ENCODE data around the gene APRT. TPM values are rescaled to one million over a fixed set of nuclear protein-coding genes. Genes with fewer than 3 reads are reported as not detected.

The APRT gene
- total and polyA plus RNA-seq, 9 of the 15 experiments (the other 6 are each of a cell fraction or from before 2014, with no cell fraction given), result 41.7 to 409 (median 146) TPM

DNA sequence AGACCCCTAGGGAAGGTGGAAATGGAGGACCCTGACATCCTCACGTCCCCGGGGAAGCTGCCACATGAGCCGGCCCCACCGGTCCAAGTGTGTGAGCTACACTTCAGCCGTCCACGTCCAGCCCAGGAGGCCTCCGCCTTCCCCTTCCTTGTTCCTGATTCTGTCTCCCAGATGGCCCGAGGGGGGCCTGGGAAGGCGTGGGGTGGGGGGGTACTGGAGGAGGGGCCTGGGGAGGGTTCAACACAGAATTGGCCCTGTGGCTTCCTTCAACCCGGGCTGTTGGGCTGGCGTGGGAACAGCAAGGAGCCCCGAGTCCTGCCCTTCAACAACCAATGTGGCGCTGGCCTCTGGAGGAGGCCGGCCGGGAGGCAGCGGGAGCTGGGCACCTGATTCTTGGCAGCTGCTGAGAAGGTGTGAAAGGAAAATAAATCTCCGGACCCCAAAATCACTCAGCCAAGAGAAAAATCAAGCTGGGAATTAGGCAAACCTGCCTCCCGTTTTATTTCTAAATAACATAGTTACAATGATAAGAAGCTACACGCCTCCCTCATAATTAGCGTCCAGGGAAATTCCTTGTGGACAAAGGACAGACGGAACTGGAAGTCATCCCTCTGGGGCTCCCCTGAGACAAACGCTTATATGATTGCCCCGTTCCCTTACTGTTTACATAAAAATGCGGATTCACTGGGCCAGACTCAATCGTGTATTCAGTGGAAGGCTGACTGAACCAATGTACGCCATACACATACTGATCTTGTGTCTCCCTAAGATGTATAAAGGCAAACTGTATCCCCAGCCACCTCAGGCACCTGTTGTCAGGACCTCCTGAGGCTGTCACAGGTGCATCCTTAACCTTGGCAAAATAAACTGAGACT is 1.8 kb upstream of the APRT start:
- 88% methylated on average over 16 of the region's 26 CpGs for WGBS (ENCODE audit: insufficient coverage, low coverage, missing lambda C conversion rate)
- intact Hi-C loops (cut with micrococcal nuclease) (loop anchor here (2.0 to 10.0 kb wide), 6 partner anchors 43 to 694 kb away; partner anchors contain the start of genes CBFA2T3, CDH15, GALNS and SPG7), in situ Hi-C loops (cut with MboI) (loop anchor here (5.0 to 10.0 kb wide), 2 partner anchors 354 to 401 kb away; partner anchors contain the start of gene ZNF778)
- Histone ChIP-seq H4K20me1 (replicated peaks; ENCODE audit: control insufficient read depth, insufficient read depth, low read length) (peaks cover 24% of the 10 kb centered on the region; the same call in 1 of the 2 replicates), H3K9me1 (ENCODE audit: control insufficient read depth, insufficient read depth, low read length) (no peaks in the 10 kb centered on the region), H3K4me3 (peak overlapping the region; percentile 64; the same call in 1 of the 2 replicates), H3K9ac (ENCODE audit: insufficient read depth in 1 of 2, low read depth in 2 of 2, low read length in 2 of 2) (peak overlapping the region; percentile 86 to 99; a peak in 3 of 4 replicates), H3K27me3 (ENCODE audit: control insufficient read depth in 2 of 2, insufficient read depth in 2 of 2, low read length in 2 of 2) (no peaks in the 10 kb centered on the region), H3K9me3 (replicated peaks; ENCODE audit: control insufficient read depth, insufficient read depth, low read depth, low read length) (no peaks in the 10 kb centered on the region), H3K4me1 (replicated peaks in 1 of 2; ENCODE audit: control insufficient read depth in 2 of 2, insufficient read depth in 2 of 2, low read length in 2 of 2) (peaks cover 14 to 82% of the 10 kb centered on the region in 2 experiments), H3K79me2 (ENCODE audit: control insufficient read depth, insufficient read depth, low read length) (peaks cover 31% of the 10 kb centered on the region), H3K4me2 (ENCODE audit: insufficient read depth, low read length) (no peak overlapping the region), H3K27ac (ENCODE audit: extremely low read depth, low read depth, low read length) (peak overlapping the region; percentile 94; the same call in 2 of the 3 replicates), H2AFZ (ENCODE audit: low read depth, low read length) (0 out of 2 replicates have a peak overlapping the region, but pooled peaks have one; percentile 98), H3K36me3 (ENCODE audit: control insufficient read depth, insufficient read depth, low read length) (peaks cover 26% of the 10 kb centered on the region; the same call in 2 of the 3 replicates)
- TF ChIP-seq, protein P1, sequence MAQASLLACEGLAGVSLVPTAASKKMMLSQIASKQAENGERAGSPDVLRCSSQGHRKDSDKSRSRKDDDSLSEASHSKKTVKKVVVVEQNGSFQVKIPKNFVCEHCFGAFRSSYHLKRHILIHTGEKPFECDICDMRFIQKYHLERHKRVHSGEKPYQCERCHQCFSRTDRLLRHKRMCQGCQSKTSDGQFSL (CRISPR knock-in tag; IDR thresholded peaks at IDR 0.05), result 0 out of 2 replicates have a peak, but pooled peaks have one; percentile 15
- TF ChIP-seq, protein P1 (tag; IDR thresholded peaks at IDR 0.05), result no peak
- no peak for TF ChIP-seq PTBP1 (IDR thresholded peaks at IDR 0.05; ENCODE audit: low read depth, low read length)
- no peak for TF ChIP-seq MBD2 (IDR thresholded peaks at IDR 0.05; ENCODE audit: borderline replicate concordance, low read depth)
- no peak for FAIRE-seq
- ChIA-PET CTCF (ENCODE audit: low intra/inter-chr PET ratio) (interaction anchor here (0.9 to 1.9 kb wide), 2 partner anchors 354 to 357 kb away, joined by 3 to 16 read pairs; no protein-coding TSS in a partner anchor), POLR2A (interaction anchor here (1.1 to 6.1 kb wide), 4 partner anchors 13 to 350 kb away, joined by 3 to 50 read pairs (median 26); partner anchors contain the start of gene PIEZO1)
- ATAC-seq, result no peak
- DNase-seq (ENCODE audit: extremely low read depth in 1 of 4, low spot score in 3 of 4), result no peak
- no TSS peak for BruUV-seq (replicated peaks)
